CD4-positive, alpha-beta T cell treated with Interleukin-17A for 4 hours (primary cell): ENCODE results near the gene CYP20A1.
"Not testable (repeated sequence)": the region's sequence is repeated elsewhere in the genome, so short reads cannot be mapped to it uniquely, and the experiment has no call there.

Experiments used
- DNase-seq: peaks from one replicate; pipeline ENCODE4 v3.0.0-alpha.2; 2020; ENCODE audit warnings: mixed read lengths

Gene CYP20A1

GRCh38 chr2:203282101-203282500 lies 43.3 kb downstream of the CYP20A1 start:
- no peak for DNase-seq

DNA sequence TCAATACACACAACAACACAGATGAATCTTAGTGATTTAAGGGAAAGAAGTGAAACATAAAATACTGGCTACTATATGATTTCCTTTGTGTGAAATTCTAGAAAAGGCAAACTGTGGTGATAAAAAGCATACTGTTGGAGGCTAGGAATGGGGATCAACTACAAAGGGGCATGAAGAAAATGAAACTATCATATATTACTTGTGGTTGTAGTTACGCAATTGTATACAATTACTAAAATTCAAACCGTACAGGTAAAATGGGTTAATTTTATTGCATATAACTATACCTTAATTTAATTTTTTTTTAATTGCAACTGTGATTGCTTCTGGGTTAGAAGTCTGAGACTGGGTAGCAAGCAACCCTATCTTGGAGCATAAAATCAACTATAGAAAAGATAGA lies 47.7 kb downstream of the CYP20A1 start:
- no peak for DNase-seq

DNA sequence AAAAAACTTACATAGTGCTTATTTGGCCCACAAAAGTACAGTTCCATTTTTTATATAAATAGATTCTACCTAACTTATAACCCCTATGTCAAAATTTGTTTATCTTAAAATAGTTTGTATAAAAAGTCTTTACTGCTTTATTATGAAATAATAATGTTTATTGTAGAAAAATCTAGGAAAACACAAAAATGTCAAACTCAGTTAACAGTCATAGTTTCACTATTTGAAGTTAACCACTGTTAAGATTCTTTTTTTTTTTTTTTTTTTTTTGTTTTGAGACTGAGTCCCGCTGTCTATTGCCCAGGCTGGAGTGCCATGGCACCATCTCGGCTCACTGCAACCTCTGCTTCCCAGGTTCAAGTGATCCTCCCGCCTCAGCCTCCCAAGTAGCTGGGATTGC lies 62.8 kb downstream of the CYP20A1 start:
- DNase-seq = no peak

DNA sequence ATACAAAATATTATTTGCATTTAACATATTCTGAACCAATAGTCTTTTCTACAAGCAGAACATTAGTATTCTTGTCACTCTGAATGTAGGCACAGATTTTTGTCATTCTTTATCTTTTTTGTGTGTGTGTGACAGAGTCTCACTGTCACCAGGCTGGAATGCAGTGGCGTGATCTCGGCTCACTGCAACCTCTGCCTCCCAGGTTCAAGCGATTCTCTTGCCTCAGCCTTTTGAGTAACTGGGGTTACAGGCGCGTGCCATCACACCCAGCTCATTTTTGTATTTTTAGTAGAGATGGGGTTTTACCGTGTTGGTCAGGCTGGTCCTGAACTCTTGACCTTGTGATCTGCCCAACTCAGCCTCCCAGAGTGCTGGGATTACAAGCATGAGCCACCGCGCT lies 63.8 kb downstream of the CYP20A1 start:
- not testable (repeated sequence) for DNase-seq

- no peak for DNase-seq
These were observed 72.0 kb downstream of the CYP20A1 start for GRCh38 chr2:203310688-203311436.

DNA sequence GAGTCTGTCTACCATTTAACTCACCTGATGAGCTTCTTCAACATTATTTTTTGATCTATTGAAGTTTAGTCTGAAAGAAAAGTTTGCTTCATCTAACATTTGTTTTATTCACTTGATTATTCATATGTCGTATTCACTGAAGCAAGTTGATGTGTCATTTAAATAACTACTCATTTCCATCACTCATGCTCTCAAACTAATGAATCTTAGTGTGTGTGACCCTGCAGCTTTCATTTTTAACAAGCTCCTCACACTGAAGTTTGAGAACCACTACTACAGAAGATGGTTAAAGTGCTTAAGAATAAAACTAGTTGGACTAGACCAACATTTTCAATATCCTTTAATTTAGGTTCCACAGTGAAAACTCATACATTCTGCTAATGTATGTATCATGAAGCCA lies 87.5 kb downstream of the CYP20A1 start:
- DNase-seq = no peak

- peak; percentile 17 for DNase-seq
These were observed 88.7 kb downstream of the CYP20A1 start for GRCh38 chr2:203327582-203327900.

DNA sequence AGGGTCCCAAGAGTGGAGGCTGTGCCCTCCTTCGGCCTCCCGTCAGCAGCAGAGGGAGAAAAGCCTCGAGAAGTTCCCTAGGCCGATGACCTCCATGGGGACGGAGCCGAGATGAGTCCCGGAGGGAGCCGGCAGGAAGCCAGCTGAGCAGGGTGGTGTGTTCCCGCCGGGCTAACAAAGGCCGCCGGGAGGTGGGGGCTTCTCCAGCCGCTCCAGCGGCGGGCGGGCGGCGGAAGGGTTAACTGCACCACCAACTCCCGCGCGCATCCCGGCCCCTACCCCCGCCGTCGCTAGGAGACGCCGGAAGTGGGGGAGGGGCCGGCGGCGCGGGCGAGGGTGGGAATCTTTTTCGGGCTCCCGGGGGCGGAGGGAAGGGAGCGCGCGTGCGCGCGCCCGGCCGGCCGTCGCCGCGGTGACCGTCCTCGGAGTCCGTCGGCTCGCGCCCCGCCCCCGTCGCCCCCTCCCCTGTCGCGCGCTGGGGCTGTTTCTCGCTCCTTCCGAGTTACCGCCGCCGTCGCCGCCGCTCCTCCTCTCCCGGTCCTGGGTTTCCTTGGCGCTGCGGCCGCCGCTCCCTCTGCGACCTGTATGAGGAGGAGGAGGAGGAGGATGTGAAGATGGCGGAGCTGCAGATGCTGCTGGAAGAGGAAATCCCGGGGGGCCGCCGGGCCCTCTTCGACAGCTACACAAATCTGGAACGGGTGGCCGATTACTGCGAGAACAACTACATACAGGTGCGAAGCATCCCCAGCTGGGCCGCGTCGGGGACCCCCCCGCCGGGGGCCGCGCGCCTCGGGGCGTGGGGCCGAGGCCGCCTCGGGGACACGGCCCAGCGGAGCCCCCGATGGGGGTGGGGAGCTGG lies 89.3 kb downstream of the CYP20A1 start, which contains the start of gene ABI2:
Gene ABI2 (plus strand): TSS at position 494 of the 859 bp plus-strand sequence. CDS start 121 bp downstream, at position 615.
- peak; percentile 82 for DNase-seq

DNA sequence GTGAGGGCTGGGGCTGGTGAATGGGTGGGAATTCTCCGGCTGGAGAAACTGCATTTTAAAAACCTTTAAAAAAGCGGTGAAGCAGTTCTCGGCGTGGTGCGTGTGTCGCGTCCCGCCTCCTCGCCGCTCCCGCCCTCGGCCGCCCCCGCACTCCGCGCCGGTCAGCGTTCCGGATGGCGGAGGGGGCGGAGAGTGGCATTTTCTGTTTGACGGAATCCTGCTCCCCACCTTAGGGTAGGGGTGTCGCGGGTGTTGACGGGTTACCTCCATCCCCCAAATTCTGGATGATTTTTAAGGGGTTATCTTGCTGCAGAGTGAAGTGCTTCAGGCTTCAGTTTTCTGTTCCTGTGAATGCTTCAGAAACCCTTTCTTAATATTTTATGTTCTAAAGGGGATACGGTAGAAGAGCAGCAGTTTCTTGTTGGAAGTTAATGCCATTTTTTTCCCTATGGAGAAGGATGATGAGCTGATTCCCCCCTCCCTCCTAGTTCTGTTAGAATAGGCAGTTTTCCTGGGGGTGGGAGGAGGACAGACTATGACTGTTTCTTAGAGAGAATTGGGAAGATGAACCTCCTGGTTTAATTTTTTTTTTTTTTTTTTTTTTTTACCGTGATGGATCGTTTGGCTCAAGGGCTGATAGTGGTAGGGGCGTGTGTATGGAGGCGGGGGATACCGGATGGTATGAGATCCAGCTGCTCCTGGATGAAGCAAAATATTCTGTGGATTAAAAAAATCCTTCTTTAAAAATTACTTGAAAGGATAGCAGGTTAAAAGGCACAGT lies 90.1 kb downstream of the CYP20A1 start:
- peak; percentile 38 for DNase-seq

DNA sequence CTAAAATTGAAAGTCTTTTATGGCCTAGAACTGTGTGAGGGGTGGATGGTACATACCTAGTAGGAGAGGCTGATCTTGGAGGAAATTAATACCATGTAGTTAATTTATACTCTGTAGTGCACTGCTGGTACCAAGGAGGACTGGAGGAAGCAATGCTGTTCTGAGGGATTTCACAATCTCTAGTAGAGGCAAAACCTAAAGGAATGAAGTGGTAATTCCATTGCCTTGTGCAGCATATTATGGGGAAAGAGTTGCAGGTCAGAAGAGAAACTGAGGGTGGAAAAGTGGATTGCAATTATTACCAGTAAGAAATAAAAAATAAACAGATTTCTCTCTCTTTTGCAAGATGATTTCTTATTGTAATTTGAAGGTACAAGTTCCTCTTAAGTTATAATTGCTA lies 91.6 kb downstream of the CYP20A1 start:
- no peak for DNase-seq

DNA sequence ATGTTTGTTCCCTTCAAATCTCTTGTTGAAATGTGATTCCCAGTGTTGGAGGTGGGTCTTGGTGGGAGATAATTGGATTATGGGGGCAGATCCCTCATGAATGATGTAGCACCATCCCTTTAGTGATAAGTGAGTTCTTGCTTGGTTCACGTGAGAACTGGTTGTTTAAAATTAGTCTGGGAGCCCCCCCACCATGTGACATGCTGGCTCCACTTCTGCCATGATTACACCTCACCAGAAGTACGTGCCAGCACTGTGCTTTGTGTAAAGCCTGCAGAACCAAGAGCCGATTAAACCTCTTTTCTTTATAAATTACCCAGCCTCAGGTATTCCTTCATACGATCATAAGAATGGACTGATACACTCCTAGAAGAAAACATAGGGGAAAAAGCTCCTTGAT lies 99.5 kb downstream of the CYP20A1 start:
- DNase-seq = no peak

- DNase-seq = no peak
These were observed 102.1 kb downstream of the CYP20A1 start for GRCh38 chr2:203340791-203341487.

DNA sequence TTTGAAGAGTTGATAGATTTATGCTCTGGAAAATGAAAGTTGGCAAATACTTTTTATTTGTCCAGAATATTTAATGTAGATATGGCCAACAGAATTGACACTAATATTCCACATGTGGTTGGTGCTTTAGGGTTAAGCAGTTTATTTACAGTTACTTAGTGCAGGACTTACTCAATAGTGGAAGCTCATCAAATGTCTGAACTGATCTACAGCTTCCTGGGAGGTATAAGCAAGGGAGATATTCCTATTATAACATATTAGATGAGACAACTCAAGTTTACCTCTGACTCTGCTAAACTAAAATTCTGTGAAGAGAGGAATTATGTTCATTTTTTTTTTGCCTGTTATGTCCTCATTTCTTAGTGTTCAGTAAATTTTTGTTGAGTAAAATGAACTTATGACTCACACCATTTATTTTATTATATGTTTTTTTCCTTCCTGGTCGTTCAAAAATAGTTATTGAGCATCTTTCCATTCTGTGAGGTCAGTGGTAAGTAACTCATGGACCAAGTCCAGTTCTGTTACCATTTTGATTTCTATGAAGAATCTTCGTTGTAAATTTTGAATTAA lies 103.0 kb downstream of the CYP20A1 start:
- no peak for DNase-seq

GRCh38 chr2:203342374-203342773 lies 103.6 kb downstream of the CYP20A1 start:
- not testable (repeated sequence) for DNase-seq

DNA sequence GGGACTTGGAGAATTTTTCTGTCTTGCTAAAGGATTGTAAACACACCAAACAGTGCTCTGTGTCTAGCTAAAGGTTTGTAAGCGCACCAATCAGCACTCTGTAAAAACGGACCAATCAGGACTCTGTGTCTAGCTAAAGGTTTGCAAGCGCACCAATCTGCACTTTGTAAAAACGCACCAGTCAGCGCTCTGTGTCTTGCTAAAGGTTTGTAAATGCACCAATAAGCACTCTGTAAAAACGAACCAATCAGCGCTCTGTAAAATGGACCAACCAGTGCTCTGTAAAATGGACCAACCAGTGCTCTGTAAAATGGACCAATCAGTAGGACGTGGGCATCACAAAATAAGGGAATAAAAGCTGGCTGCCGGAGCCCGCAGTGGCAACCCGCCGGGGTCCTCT lies 105.8 kb downstream of the CYP20A1 start:
- DNase-seq = no peak

DNA sequence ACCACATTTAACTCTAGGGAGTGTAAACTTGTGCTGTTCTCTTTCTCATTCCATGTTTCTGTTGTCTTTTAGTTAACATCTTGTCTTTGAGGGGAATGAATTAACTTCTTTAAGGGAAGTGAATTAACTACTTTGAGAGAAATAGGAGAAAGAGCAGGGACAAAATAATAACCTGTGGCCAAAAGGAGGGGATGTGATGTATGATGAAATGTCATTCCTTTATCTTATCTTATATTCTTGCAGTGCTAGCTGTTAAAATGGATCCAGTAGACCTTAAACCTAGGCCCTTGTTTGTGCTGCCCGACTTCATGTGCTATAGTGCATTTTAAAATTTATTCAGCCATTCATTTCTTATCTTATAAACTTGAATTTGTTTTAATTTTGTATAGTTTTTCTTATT lies 107.8 kb downstream of the CYP20A1 start:
- DNase-seq = no peak

DNA sequence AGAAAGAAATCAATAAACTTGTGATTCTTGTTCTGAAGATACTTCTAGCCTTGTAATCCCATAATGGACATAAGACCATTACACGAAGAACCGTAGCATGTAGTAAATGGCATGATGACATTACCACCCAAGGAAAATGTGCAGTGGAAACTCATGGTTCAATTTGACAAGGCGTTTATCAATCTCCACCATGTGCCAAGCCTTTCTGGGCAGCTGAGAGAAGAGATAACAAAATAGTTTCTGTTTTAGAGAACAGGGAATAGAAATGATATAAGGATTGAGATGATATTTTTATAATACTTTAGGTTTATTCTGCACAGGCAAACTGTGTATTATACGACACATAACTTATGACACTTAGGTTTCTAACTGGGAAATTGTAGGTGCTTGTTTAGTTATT lies 108.6 kb downstream of the CYP20A1 start:
- no peak for DNase-seq

- no peak for DNase-seq
These were observed 113.9 kb downstream of the CYP20A1 start for GRCh38 chr2:203352604-203353255.

DNA sequence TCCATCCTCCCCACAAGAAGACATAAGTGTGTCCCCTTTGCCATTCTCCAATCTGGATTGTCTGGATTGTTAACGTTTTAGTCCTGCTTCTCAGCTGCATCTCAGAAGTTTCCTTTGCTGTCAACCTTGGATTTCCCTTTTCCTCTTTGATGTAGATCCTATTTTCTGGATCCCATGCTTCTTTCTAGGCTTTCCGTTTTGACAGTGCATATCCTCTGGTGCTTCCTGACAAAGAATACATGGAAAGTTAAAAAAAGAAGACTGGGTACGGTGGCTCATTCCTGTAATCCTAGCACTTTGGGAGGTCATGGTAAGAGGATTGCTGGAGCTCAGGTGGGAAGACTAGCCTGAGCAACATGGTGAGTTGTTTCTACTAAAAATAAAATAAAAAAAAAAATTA lies 116.1 kb downstream of the CYP20A1 start:
- DNase-seq = no peak
